ENCODE data around the gene TMEM141. TPM values are rescaled to one million over a fixed set of nuclear protein-coding genes. Genes with fewer than 3 reads are reported as not detected.
"Not testable (repeated sequence)": the region's sequence is repeated elsewhere in the genome, so short reads cannot be mapped to it uniquely, and the experiment has no call there.

Gene TMEM141
- total RNA-seq, 1 experiment from 2014 or later = 70.4 TPM

GRCh38 chr9:136764301-136764891 is 26.7 kb upstream of the TMEM141 start, which contains the start of gene LCN15:
Gene LCN15 (minus strand): TSS chr9:136764518. CDS start chr9:136764488, 30 bp downstream.
- H3K4me3 Mint-ChIP-seq (ENCODE audit: unreplicated experiment) = no peak within 1 kb of the TSS
- CTCF ChIA-PET = interaction anchor here (0.6 to 3.6 kb wide), 5 partner anchors 10 to 87 kb away, joined by 3 to 19 read pairs (median 3); no protein-coding TSS in a partner anchor
- intact Hi-C loops (cut with micrococcal nuclease) = no loop called here
- POLR2A ChIA-PET = no interaction called here
- TF ChIP-seq, protein P1, sequence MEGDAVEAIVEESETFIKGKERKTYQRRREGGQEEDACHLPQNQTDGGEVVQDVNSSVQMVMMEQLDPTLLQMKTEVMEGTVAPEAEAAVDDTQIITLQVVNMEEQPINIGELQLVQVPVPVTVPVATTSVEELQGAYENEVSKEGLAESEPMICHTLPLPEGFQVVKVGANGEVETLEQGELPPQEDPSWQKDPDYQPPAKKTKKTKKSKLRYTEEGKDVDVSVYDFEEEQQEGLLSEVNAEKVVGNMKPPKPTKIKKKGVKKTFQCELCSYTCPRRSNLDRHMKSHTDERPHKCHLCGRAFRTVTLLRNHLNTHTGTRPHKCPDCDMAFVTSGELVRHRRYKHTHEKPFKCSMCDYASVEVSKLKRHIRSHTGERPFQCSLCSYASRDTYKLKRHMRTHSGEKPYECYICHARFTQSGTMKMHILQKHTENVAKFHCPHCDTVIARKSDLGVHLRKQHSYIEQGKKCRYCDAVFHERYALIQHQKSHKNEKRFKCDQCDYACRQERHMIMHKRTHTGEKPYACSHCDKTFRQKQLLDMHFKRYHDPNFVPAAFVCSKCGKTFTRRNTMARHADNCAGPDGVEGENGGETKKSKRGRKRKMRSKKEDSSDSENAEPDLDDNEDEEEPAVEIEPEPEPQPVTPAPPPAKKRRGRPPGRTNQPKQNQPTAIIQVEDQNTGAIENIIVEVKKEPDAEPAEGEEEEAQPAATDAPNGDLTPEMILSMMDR (IDR thresholded peaks at IDR 0.05; ENCODE audit: unreplicated experiment) = no peak
- H3K36me3 Mint-ChIP-seq (ENCODE audit: insufficient read depth, unreplicated experiment) = no peaks in the 10 kb centered on the region
- no peaks in the 10 kb centered on the region for H3K27me3 Mint-ChIP-seq (ENCODE audit: insufficient read depth, unreplicated experiment)
- H3K27ac Mint-ChIP-seq (ENCODE audit: low read depth, unreplicated experiment) = no peak within 1 kb of the TSS
- DNase-seq (ENCODE audit: unreplicated experiment) = no peak
- H3K4me1 Mint-ChIP-seq (ENCODE audit: insufficient read depth, unreplicated experiment) = peaks cover 7% of the 10 kb centered on the region
- no peaks in the 10 kb centered on the region for H3K9me3 Mint-ChIP-seq (ENCODE audit: unreplicated experiment)
- BruUV-seq (replicated peaks) = no TSS peak

GRCh38 chr9:136765041-136765440 is 26.1 kb upstream of the TMEM141 start:
- no peak for DNase-seq (ENCODE audit: unreplicated experiment)
- H3K9me3 Mint-ChIP-seq (ENCODE audit: unreplicated experiment) = no peaks in the 10 kb centered on the region
- H3K27me3 Mint-ChIP-seq (ENCODE audit: insufficient read depth, unreplicated experiment) = no peaks in the 10 kb centered on the region
- no peaks in the 10 kb centered on the region for H3K36me3 Mint-ChIP-seq (ENCODE audit: insufficient read depth, unreplicated experiment)
- BruUV-seq (replicated peaks) = no TSS peak
- intact Hi-C loops (cut with micrococcal nuclease) = no loop called here
- ChIA-PET CTCF (interaction anchor here (0.6 to 3.6 kb wide), 3 partner anchors 13 to 40 kb away, joined by 3 to 19 read pairs (median 3); no protein-coding TSS in a partner anchor), POLR2A (no interaction called here)
- H3K27ac Mint-ChIP-seq (ENCODE audit: low read depth, unreplicated experiment) = no peak overlapping the region
- H3K4me1 Mint-ChIP-seq (ENCODE audit: insufficient read depth, unreplicated experiment) = peaks cover 7% of the 10 kb centered on the region
- TF ChIP-seq, protein P1 (IDR thresholded peaks at IDR 0.05; ENCODE audit: unreplicated experiment) = no peak
- H3K4me3 Mint-ChIP-seq (ENCODE audit: unreplicated experiment) = no peak overlapping the region

DNA sequence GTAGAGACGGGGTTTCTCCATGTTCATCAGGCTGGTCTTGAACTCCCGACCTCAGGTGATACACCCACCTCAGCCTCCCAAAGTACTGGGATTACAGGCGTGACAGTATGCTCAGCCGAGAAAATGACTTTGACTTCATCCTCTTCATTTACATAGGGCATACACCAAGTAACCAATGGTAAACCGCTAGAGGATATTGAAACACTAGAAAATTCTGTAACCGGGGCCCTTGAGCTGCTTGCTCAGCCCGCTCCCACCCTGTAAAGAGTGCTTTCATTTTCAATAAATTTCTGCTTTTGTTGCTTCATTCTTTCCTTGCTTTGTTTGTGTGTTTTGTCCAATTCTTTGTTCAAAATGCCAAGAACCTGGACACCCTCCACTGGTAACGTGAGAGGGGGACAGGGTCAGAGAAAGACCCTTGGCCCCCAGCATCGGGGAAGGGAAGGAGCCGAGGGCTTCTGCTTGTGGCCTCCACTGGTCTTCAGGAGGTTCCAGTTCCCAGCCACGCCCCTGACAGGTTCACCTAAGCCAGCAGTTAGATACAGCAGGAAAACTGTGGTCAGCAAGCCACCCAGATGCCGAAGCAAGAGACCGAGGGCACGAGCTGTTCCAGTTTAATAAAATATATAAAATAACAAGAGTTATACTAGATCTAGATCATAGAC is 25.3 kb upstream of the TMEM141 start:
- H3K27me3 Mint-ChIP-seq (ENCODE audit: insufficient read depth, unreplicated experiment); DNase-seq (ENCODE audit: unreplicated experiment); BruUV-seq (replicated peaks); H3K9me3 Mint-ChIP-seq (ENCODE audit: unreplicated experiment); H3K36me3 Mint-ChIP-seq (ENCODE audit: insufficient read depth, unreplicated experiment); H3K27ac Mint-ChIP-seq (ENCODE audit: low read depth, unreplicated experiment); H3K4me1 Mint-ChIP-seq (ENCODE audit: insufficient read depth, unreplicated experiment); H3K4me3 Mint-ChIP-seq (ENCODE audit: unreplicated experiment): not testable (repeated sequence)
- CTCF ChIA-PET = interaction anchor here (0.6 to 3.6 kb wide), 11 partner anchors 8 to 302 kb away, joined by 3 to 19 read pairs (median 3); partner anchors contain the start of gene LCN8
- POLR2A ChIA-PET = interaction anchor here (0.7 to 2.5 kb wide), 3 partner anchors 12 to 876 kb away, joined by 3 to 9 read pairs (median 3); no protein-coding TSS in a partner anchor
- intact Hi-C loops (cut with micrococcal nuclease) = loop anchor here (1.0 kb wide), 1 partner anchor 18 kb away; no protein-coding TSS in a partner anchor

GRCh38 chr9:136766410-136767120 is 24.6 kb upstream of the TMEM141 start:
- not testable (repeated sequence) for H3K4me1 Mint-ChIP-seq (ENCODE audit: insufficient read depth, unreplicated experiment); H3K27me3 Mint-ChIP-seq (ENCODE audit: insufficient read depth, unreplicated experiment); H3K4me3 Mint-ChIP-seq (ENCODE audit: unreplicated experiment); H3K27ac Mint-ChIP-seq (ENCODE audit: low read depth, unreplicated experiment); H3K36me3 Mint-ChIP-seq (ENCODE audit: insufficient read depth, unreplicated experiment); H3K9me3 Mint-ChIP-seq (ENCODE audit: unreplicated experiment); BruUV-seq (replicated peaks)
- TF ChIP-seq, protein P1 (IDR thresholded peaks at IDR 0.05; ENCODE audit: unreplicated experiment) = peak; percentile 20
- ChIA-PET POLR2A (interaction anchor here (0.7 to 2.5 kb wide), 3 partner anchors 11 to 877 kb away, joined by 3 to 9 read pairs (median 3); no protein-coding TSS in a partner anchor), CTCF (interaction anchor here (0.6 to 3.6 kb wide), 10 partner anchors 9 to 361 kb away, joined by 3 to 19 read pairs (median 3); partner anchors contain the start of gene LCN8)
- peak; percentile 56 for DNase-seq (ENCODE audit: unreplicated experiment)
- intact Hi-C loops (cut with micrococcal nuclease) = loop anchor here (1.0 kb wide), 1 partner anchor 18 kb away; no protein-coding TSS in a partner anchor

Measured in MCF 10A (cell line).